Ishikawa (cell line): ENCODE measurements around the gene TIMP1.

Experiments
- CEBPB ChIP-seq: IDR thresholded peaks from 2 replicates; pipeline ENCODE4 v1.6.1; 2012
- EP300 ChIP-seq: IDR thresholded peaks from 2 replicates; pipeline ENCODE4 v1.6.1; 2012; ENCODE audit warnings: borderline replicate concordance
- NFIC ChIP-seq: IDR thresholded peaks from 2 replicates; pipeline ENCODE4 v1.6.1; 2012
- RAD21 ChIP-seq: IDR thresholded peaks from 2 replicates; pipeline ENCODE4 v1.6.1; 2012; ENCODE audit warnings: low read depth
- REST ChIP-seq: IDR thresholded peaks from 2 replicates; pipeline ENCODE4 v1.6.1; 2012; ENCODE audit warnings: low read depth, mild to moderate bottlenecking
- TAF1 ChIP-seq: IDR thresholded peaks from 2 replicates; pipeline ENCODE4 v1.6.1; 2012; ENCODE audit warnings: low read depth, mild to moderate bottlenecking
- TCF12 ChIP-seq: IDR thresholded peaks from 2 replicates; pipeline ENCODE4 v1.6.1; 2012; ENCODE audit warnings: low read depth

DNA sequence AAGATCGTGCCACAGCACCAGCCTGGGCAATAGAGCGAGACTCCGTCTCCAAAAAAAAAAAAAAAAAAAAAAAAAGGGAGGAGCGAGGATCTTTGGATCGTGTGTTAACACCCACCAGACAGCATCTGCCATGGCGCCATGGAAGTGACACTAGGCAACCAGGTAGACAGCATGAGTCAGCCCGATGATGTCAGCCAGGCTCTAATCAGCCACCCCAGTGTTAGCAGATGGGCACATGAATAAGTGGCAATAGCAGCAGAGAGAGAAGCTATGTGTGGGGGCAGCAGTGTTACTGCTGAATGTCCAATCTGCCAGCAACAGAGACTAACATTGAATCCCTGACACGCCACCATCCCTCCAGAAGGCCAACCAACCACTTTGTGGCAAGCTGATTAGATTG, 30.8 kb downstream of the TIMP1 start:
- no peak for TF ChIP-seq REST
- TF ChIP-seq NFIC, result no peak
- TF ChIP-seq CEBPB, result no peak
- no peak for TF ChIP-seq RAD21
- TF ChIP-seq EP300, result no peak
- TF ChIP-seq TCF12, result no peak
- no peak for TF ChIP-seq TAF1
